Bone marrow (tissue), 2 donors: ENCODE data around the gene LRRC27.

ENCODE experiments used
- DNase-seq, 2 donors: peaks; one replicate each; lab custom pipeline; 2025; lab: John Stamatoyannopoulos, UW

The LRRC27 gene

DNA sequence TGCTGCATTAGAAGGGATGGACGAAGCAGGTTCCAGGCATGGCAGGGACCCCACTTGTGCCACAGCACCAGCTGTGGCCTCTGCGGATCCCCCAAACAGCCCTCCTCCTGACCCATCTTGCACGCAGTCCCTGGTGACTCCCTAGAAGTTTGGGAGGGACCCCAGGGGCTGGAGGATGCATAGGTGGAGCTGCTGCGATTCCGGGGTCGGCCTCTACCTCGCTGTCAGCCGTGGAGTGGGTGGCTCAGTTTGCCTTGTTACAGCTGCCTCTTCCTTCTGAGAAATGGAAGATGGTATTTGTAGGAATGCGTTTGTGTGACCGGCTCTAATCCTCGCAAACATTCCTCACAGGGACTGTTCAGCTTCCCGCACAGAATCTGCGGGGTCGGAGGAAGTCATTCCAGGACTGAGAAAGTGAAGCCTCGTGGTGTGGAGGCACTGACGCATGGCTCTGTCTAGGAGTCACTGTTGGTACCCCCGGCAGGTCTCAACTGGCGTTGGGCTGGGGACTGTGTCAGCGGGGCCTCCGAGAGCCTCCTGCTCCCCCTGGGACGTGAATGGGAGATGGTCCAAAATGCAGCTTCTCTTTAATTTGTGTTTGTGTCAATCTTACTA is 82.5 kb downstream of the LRRC27 start:
- no peak for DNase-seq

DNA sequence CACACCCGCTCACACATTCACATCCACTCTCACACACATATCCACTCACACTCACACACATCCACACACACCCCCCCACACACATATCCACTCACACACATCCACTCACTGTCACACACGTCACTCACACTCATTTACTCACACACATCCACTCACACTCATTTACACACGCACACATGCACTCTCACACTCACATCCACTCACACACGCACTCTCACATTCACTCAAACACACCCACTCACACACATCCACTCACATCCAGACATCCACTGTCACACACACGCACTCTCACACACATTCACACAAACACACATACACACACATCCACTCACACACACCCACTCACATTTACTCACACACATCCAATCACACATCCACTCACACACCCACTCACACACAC is 83.3 kb downstream of the LRRC27 start:
- DNase-seq, result no peak

DNA sequence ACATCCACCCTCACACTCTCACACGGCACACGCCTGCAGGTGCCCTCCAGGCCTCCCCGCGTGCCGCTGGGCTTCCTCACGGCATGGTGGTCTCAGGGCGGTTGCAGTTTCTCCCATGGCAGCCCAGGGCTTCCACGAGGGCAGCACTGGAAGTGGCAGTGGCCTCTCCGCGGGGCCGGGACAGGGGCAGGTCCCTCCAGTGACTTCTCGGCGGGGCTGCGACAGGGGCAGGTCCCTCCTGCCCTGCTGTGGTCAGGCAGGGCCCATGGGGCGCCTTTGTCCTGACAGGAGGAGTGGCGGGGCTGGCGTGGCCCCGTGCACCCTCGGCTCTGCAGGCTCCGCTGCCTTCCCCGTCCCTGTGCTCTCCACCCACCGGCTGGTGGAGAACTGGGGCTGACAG is 84.0 kb downstream of the LRRC27 start:
- DNase-seq, result no peak

DNA sequence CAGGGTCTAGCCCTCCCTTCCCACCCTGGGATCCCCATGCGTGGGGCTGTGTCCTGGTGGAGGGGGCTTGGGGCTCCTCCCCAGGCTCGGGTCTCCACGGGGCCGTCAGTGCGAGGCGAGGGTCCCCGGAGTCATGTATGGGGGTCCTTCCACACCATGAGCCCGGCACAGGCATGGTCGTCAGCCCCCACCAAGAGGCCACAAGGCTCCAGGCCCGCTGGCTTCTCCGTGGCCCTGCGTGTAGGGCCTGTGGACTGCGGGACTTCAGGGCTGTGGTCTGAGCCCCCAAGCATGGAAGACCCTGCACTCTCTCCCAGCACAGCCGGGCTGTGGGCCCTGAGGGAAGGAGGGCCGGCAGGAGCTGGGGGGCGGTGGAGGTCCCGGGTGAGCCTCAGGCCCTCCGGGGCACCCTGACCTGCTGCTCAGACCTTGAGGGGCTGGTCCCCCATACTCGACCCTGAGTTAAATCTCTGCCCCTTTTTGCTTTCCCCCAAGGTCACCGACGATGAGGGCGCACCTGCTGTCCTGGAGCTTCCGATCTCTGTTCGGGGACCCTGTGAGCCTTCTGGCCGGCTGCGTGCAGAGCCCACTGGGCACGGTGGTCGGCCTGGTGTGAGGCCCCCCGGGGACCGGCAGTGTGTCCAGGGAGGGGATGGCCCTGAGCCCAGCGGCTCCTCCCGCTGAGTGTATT is 84.7 kb downstream of the LRRC27 start:
- DNase-seq, result no peak

DNA sequence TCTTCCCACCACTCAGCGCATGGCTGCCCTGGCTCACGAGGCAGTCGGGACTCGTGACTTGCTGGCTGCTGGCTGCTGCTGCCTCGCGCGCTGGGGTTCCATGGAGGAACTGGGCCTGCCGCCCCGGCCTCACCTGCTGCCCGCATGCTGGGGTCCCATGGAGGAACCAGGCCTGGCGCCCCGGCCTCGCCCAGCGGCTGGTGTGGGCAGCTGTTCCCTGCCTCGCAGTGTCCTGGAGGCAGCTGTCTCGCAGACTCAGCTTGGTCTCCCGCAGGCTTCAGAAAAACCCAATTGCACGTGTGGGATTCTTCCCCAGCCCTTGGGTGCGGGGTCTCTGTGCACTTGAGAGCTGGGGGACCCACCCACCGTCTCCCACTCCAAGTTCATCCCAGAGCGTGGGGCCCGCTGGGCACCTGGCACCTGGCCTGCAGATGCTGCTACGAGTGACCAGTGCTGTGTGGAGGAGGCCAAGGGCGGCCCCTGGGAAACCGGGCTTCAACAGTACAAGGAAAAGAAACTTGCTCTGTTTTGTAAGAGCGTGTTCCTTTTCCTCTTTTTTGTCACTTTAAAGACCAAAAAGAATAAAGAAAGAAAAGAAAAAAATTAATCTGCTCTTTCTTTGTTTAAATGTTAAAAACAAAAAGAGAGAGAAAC is 85.4 kb downstream of the LRRC27 start:
- DNase-seq, result no peak

DNA sequence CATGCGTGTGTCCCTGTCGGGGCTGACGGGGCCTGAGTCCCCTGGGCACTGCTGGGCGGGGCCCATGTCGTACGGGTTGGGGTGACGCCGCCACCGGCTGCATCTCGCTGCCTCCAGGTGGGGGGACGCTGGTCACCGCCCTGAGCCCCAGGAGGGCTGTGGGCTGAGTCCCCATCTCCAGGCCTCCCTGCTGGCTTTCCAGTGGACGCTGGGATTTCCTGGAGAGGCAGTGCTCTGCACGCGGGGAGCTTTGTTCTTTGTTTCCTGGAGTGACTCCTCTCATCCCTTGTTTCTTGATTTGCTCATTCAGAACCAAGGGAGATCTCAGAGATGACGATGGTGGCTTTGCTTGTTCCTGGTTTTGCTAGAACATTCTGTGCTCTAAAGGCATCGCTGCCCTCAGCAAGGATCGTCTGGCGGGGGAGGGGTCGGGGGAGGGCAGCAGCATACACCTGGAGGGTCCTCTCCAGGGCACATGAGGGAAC is 86.0 kb downstream of the LRRC27 start:
- DNase-seq, result no peak

DNA sequence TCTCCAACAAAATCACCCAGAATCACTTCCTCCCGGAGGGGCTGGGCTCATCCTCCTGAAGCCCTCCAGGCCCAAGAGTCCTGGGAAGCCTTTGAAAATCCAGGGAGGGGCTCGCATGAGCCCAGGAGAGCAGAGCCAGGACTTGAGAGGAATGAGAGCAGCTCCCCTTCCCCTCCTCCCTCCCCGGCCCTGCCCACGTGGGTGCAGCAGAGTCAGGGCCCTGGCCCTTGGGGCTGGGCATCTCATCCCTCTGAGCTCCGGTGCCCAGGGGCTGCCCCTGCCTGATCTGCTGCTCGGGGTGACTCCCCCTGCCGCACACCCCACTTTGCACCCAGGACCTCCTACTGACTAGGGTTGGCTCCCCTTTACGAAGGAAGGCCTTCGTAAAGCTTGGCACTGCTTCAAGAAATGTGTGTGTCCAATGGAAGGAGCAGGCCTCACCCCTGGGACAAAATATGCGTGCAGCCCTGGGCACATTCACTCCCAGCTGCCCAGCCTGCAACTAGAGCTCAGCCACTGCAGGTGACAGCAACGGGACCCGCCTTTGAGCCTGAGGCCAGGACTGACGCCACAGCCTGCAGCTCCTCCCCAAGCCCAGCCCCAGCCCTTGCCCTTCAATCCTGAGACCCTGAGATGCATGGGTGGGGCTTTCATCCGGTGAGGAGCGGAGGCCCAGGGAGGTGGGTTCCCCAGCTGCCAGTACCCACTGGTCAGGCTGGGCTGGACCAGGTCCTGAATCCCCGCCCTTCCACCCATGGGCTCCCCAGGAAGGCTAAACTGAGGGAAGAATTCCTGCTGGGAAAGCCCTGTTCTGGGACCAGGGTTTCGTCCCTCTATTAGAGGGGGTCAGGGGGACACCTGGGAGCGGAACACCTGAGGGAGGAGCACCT is 86.8 kb downstream of the LRRC27 start:
- DNase-seq, result no peak

DNA sequence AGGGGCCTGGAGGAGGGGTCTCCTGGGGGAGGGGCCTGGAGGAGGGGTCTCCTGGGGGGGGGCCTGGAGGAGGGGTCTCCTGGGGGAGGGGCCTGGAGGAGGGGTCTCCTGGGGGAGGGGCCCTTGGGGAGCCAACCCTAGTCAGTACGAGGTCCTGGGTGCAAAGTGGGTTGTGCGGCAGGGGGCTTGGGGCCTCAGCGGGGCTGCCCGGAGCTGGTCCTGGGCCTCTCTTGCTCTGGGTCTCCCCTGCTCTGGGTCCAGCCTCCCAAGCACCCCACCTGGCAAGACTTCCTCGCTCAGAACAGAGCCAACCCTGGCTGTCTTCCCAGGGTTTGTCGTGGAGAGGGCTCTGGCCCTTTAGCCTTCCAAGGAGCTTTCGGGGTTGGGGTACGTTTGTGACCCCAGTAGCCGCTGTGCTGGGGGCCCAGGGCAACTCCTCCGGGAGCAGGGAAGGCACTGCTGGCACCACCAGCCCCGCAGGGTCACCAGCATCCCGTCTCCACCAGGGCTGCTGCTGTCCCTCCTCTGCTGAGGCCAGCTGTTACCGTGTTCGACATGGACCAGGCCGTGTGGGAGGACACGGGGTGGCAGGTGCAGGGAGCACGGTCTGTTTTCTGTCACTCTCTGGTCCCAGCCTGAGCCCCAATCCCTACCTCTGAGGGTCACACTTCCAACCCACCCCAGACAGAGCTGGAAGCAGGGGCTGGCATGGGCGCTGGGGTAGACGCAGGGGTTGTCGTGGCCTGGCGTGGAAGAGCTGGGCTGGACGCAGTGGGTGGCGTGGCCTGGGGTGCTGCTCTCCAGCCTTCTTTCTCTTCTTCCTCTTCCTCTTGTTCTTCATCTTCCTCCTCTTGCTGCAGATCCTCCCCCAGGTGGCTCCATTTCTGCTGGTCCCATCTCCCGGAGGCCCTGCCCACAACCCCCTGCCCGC is 87.8 kb downstream of the LRRC27 start:
- DNase-seq, result no peak

DNA sequence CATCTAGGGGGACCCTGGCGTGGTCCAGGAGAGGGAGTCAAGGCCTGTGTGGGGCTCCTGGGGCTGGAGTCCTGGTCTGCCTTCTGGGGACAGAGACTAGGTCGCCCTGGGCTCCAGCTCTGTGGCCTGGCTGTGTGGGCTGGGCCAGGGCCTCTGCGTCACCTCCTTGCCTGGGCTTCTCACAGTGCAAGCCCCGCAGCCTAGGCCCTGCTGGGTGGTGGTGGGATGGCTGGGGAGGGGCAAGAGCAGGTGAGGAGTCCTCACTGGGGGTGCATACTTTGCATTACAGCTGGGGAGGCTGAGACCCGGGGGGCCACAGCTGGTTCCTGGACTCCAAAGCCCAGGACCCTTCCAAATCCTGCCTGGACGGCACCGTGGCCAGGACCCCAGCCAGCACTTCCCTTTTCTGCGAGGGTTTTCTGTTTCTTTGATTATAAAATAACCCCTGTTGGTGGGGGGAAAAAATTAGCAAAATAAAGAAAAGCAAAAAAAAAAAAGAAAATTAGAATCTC is 88.5 kb downstream of the LRRC27 start:
- peak in 1 of 2 donors; percentile 37 for DNase-seq

DNA sequence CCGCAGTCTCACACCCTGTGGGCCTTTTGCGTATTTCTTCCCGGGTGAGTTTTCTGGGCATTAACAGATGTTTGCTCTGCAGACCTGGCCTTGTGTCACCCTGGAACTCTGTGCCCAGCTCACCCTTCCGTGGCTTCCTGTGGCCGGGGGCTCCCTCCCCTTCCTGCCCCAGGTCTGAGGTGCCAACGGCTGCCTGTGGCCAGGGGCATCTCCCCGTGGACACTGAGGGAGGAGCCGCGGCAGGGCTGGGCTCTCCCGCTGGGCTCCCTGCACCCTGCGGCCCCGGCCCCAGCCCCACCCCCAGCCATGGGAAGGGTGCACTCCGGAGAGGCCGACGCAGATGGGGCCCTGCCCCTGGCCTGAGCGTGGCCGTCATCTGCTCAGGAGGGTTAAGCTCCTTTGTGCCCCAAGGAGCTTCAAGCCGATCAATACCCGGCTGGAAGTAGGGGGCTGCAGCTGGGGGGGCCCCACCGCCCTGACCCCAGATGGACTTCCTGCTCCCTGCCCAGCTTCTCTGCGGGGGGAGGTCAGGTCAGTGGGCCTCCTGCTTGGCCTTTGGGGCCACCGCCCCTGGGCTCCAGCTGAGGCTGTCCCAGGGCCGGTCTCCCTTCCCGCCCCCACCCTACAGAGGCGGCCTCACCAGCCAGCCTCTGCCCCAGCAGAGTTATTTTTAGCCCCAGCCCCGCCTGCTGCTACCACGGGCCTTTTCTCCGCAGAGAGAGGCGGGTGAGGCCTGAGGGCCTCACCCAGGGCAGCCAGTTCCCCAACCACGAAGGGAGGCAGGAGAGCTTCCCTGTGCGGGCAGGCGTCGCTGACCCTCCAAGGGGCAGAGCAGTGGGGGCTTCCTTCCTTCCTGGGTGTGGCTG is 89.2 kb downstream of the LRRC27 start:
- peak; percentile 52 to 62 for DNase-seq

DNA sequence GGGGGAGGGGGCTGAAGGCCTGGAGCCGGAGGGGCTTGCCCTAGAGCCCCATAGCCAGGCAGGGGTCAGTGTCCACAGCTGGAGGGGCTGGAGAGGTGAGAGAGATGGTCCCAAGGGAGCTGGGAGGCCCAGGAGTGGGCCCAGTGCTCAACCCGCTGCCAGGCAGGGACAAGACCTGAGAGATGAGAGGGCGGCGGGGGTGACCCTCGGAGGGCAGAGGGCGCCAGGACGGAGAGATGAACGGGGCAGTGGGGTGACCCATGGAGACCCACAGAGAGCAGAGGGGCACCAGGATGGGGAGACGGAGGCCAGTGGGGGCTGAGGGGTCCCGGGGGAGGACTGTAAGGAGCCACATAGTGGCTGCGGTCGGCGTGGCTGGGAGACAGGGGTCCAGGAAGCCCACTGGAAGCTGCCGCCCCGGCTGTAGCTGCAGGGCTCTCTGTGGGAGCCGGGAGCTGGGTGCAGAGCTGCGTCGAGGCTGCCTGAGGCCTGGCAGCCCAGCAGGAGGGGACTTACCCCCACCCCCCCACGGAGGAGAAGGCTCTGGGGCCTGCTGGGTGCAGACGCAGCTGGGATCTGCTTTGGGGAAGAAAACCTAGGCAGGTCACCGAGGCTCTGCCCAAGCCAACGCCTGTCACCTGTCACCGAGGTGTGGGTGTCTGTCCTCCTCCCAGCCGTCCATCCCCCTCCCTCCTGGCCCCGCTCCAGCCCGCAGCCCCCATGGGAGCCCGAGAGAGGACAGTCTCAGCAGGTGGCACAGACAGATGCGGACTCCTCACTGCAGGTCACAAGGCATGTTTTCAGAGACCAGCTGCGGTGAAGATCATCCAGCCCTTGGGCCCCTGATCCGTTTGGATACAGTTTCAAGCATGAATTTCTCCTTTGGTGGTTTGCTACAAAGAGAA is 90.1 kb downstream of the LRRC27 start:
- peak in 1 of 2 donors; percentile 15 for DNase-seq

DNA sequence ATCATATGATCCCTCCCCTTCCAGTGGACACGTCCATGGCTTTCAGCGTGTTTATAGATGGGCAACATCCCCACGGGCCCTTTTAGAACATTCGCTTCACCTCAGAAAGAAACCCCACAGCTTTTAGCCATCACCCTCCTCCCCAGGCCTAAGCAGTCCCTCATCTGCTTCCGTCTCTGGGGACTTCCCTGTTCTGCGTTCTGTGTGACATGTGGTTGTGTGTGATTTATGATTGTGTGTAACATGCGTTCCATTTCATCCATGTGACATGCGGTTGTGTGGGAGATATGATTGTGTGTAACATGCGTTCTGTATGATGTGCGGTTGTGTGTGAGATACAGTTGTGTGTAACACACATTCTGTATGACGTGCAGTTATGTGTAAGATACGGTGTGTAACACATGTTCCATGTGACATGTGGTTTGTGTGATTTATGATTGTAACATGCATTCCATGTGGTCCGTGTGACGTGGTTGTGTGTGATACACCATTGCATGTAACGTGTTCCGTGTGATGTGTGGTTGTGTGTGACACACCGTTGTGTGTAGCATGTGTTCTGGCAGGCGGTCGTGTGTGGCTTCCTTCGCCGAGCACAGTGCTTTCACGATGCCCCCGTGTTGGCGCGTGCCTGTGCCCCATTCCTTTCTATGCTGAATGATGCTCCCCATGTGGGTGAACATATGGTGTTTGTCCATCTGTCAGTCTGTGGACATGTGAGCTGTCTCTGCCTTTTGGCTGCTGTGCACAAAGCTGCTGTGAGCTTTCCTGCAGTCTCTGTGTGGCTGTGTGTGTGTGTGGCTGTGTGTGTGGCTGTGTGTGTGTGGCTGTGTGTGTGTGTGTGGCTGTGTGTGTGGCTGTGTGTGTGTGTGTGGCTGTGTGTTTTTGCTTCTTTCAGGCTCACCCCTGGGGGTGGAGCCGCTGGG is 91.2 kb downstream of the LRRC27 start:
- DNase-seq, result peak; percentile 12 to 96

DNA sequence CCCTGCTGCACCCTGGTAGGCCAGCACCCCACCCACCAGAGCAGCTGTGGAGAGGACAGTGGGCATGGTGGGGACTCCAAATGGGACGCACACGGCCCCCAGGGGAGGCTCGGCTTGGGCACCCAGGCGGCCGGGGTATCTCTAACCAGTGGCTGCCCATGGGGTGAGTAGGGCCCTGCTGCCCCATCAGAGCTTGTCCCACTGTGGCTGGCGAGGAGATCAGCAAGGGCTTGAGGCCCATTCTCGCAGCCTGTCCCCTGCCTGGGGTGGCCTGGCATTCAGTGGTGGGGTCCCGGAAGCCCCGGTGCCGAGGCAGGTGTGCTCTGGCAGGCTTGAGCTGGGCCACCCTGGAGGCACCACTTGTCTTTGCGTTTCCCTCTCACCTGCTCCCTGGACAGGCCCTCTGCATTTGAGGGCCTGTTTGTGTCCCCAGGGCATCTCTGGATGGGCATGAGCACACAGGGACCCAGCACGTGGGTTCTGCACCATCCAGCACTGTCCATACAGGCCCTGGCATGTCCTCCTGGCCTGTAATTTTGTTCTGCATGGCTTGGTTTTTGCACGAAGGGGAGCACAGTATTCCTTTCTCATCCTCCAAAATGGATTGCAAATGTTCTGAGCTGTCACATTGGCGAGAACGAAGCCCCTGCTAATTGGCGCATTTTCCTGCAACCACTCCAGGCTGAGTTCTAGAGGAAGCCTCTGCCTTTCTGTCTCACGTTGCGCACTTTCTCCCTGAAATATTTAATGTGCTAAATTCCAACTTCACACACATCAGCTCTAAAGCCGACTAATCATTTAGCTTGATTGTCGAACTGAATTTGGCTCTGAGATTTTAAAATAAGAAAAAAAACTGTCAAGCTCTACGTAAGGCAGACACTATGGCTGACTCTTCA is 92.2 kb downstream of the LRRC27 start:
- DNase-seq, result no peak

DNA sequence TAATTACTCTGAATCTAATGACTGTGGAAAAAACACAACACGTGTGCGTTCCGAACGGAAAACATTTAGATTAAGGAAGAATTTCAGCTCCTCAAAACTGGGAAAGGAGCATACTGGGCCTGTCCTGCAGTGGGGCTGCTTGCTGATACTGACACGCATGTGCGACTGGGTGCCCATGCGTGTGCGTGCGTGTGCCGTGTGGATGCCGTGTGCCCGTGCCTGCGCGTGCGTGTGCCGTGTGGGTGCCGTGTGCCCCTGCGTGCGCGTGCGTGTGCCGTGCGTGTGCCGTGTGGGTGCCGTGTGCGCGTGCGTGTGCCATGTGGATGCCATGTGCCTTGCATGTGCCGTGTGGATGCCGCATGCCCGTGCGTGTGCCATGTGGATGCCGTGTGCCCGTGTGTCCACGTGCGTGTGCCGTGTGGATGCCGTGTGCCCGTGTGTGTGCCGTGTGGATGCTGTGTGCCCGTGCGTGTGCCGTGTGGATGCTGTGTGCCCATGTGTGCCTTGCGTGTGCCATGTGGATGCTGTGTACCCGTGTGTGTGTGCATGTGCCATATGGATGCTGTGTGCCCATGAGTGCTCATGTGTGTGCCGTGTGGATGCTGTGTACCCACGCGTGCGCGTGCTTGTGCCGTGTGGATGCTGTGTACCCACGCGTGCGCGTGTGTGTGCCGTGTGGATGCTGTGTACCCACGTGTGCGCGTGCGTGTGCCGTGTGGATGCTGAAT is 93.2 kb downstream of the LRRC27 start:
- no peak for DNase-seq

DNA sequence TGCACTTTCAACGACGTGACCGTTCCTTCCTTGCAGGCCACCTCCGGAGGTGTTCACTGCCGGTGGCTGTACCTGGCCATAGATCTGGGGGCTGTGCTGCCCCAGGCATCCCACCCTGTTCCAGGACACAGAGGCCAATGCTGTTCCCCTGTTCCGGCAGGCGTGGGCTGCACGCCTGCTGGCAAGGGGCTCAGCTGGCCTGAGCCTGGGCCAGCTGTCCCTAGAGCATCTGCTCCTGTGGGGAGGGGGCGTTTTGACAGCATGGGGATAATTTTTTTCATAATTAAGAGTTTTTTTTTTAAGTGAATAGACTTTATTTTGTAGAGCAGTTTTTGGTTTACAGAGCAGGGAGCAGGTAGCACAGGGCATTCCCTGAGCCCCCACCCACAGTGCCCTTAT is 93.8 kb downstream of the LRRC27 start:
- DNase-seq, result no peak
